GM04504 (cell line): ENCODE measurements around the gene SLC6A6.

Experiments
- DNase-seq: peaks from one replicate; pipeline ENCODE4 v3.0.0-alpha.2; 2012; ENCODE audit warnings: low read depth

SLC6A6 gene

GRCh38 chr3:14422016-14422963, 19.9 kb downstream of the SLC6A6 start:
- DNase-seq, result no peak

- no peak for DNase-seq
These were observed 20.9 kb downstream of the SLC6A6 start for GRCh38 chr3:14423197-14423743.

GRCh38 chr3:14423963-14424362, 21.6 kb downstream of the SLC6A6 start:
- DNase-seq, result no peak

- DNase-seq, result no peak
These were observed 22.5 kb downstream of the SLC6A6 start for GRCh38 chr3:14424711-14425580.

GRCh38 chr3:14425581-14426304, 23.3 kb downstream of the SLC6A6 start:
- no peak for DNase-seq

GRCh38 chr3:14426305-14426620, 23.9 kb downstream of the SLC6A6 start:
- DNase-seq, result no peak

- DNase-seq, result no peak
These were observed 26.0 kb downstream of the SLC6A6 start for GRCh38 chr3:14428087-14429033.

- DNase-seq, result no peak
These were observed 26.8 kb downstream of the SLC6A6 start for GRCh38 chr3:14429237-14429636.

GRCh38 chr3:14429640-14430039, 27.2 kb downstream of the SLC6A6 start:
- no peak for DNase-seq

GRCh38 chr3:14430053-14430452, 27.6 kb downstream of the SLC6A6 start:
- DNase-seq, result no peak

GRCh38 chr3:14430706-14431451, 28.5 kb downstream of the SLC6A6 start:
- DNase-seq, result no peak

GRCh38 chr3:14431452-14431916, 29.1 kb downstream of the SLC6A6 start:
- DNase-seq, result no peak

GRCh38 chr3:14431917-14432834, 29.8 kb downstream of the SLC6A6 start:
- peak; percentile 67 for DNase-seq

GRCh38 chr3:14433106-14433505, 30.7 kb downstream of the SLC6A6 start:
- DNase-seq, result no peak

- peak; percentile 45 for DNase-seq
These were observed 31.7 kb downstream of the SLC6A6 start for GRCh38 chr3:14434126-14434497.

- DNase-seq, result no peak
These were observed 32.2 kb downstream of the SLC6A6 start for GRCh38 chr3:14434498-14435151.

- DNase-seq, result peak; percentile 24
These were observed 33.0 kb downstream of the SLC6A6 start for GRCh38 chr3:14435175-14436014.

GRCh38 chr3:14436954-14437281, 34.5 kb downstream of the SLC6A6 start:
- DNase-seq, result no peak
